ENCODE data around the gene BAHCC1. TPM values are rescaled to one million over a fixed set of nuclear protein-coding genes. Genes with fewer than 3 reads are reported as not detected.

BAHCC1 gene
- total and polyA plus RNA-seq, 2 donors (not counting 1 experiment from before 2014, with no cell fraction given), result 1.8 to 7.3 TPM

GRCh38 chr17:81380666-81381518, 14.4 kb upstream of the BAHCC1 start:
- Histone ChIP-seq H4K20me1 (ENCODE audit: control insufficient read depth, extremely low read depth, insufficient read depth, low read length) (no peaks in the 10 kb centered on the region), H3K4me1 (ENCODE audit: control insufficient read depth, extremely low read depth, insufficient read depth, low read length) (peaks cover 6% of the 10 kb centered on the region), H3K4me3 (replicated peaks in 1 of 4; ENCODE audit: control extremely low read depth in 1 of 4, insufficient read depth in 1 of 4, low read depth in 3 of 4, low read length in 4 of 4) (no peak overlapping the region), H3K9ac (ENCODE audit: insufficient read depth, low read length) (no peak overlapping the region), H3K36me3 (ENCODE audit: control insufficient read depth, insufficient read depth, low read length) (no peaks in the 10 kb centered on the region), H3K79me2 (ENCODE audit: control insufficient read depth, insufficient read depth, low read length) (no peaks in the 10 kb centered on the region), H3K27me3 (ENCODE audit: control insufficient read depth, insufficient read depth, low read length) (peaks cover 4% of the 10 kb centered on the region), H3K4me2 (ENCODE audit: extremely low read depth, insufficient read depth, low read length) (no peak overlapping the region), H3K27ac (ENCODE audit: insufficient read depth, low read length) (no peak overlapping the region), H3K9me3 (ENCODE audit: control insufficient read depth, insufficient read depth, low read depth, low read length) (no peaks in the 10 kb centered on the region), H2AFZ (ENCODE audit: low read length) (no peak overlapping the region)
- DNase-seq (ENCODE audit: low read depth in 2 of 2), result no peak
- TF ChIP-seq EZH2 (IDR thresholded peaks at IDR 0.05; ENCODE audit: low read length, missing control alignments) (no peak), CTCF (conservative IDR thresholded peaks at IDR 0.05 in 1 of 2, IDR thresholded peaks at IDR 0.05 in 1 of 2; ENCODE audit: low read depth in 1 of 2, low read length in 2 of 2) (no peak)

GRCh38 chr17:81381632-81382577, 13.4 kb upstream of the BAHCC1 start:
- no peak overlapping the region for H3K9ac ChIP-seq (ENCODE audit: insufficient read depth, low read length)
- H2AFZ ChIP-seq (ENCODE audit: low read length), result no peak overlapping the region
- H3K4me1 ChIP-seq (ENCODE audit: control insufficient read depth, extremely low read depth, insufficient read depth, low read length), result peaks cover 11% of the 10 kb centered on the region
- TF ChIP-seq CTCF (conservative IDR thresholded peaks at IDR 0.05 in 1 of 2, IDR thresholded peaks at IDR 0.05 in 1 of 2; ENCODE audit: low read depth in 1 of 2, low read length in 2 of 2) (no peak), EZH2 (IDR thresholded peaks at IDR 0.05; ENCODE audit: low read length, missing control alignments) (no peak)
- no peaks in the 10 kb centered on the region for H3K36me3 ChIP-seq (ENCODE audit: control insufficient read depth, insufficient read depth, low read length)
- peaks cover 4% of the 10 kb centered on the region for H3K27me3 ChIP-seq (ENCODE audit: control insufficient read depth, insufficient read depth, low read length)
- H4K20me1 ChIP-seq (ENCODE audit: control insufficient read depth, extremely low read depth, insufficient read depth, low read length), result no peaks in the 10 kb centered on the region
- no peak overlapping the region for H3K4me3 ChIP-seq (replicated peaks in 1 of 4; ENCODE audit: control extremely low read depth in 1 of 4, insufficient read depth in 1 of 4, low read depth in 3 of 4, low read length in 4 of 4)
- H3K79me2 ChIP-seq (ENCODE audit: control insufficient read depth, insufficient read depth, low read length), result no peaks in the 10 kb centered on the region
- no peak overlapping the region for H3K27ac ChIP-seq (ENCODE audit: insufficient read depth, low read length)
- no peak overlapping the region for H3K4me2 ChIP-seq (ENCODE audit: extremely low read depth, insufficient read depth, low read length)
- no peak for DNase-seq (ENCODE audit: low read depth in 2 of 2)
- H3K9me3 ChIP-seq (ENCODE audit: control insufficient read depth, insufficient read depth, low read depth, low read length), result no peaks in the 10 kb centered on the region

- no peak overlapping the region for H3K4me2 ChIP-seq (ENCODE audit: extremely low read depth, insufficient read depth, low read length)
- no peaks in the 10 kb centered on the region for H3K9me3 ChIP-seq (ENCODE audit: control insufficient read depth, insufficient read depth, low read depth, low read length)
- peaks cover 4% of the 10 kb centered on the region for H3K27me3 ChIP-seq (ENCODE audit: control insufficient read depth, insufficient read depth, low read length)
- no peak overlapping the region for H2AFZ ChIP-seq (ENCODE audit: low read length)
- no peak overlapping the region for H3K9ac ChIP-seq (ENCODE audit: insufficient read depth, low read length)
- no peak overlapping the region for H3K27ac ChIP-seq (ENCODE audit: insufficient read depth, low read length)
- no peaks in the 10 kb centered on the region for H4K20me1 ChIP-seq (ENCODE audit: control insufficient read depth, extremely low read depth, insufficient read depth, low read length)
- H3K36me3 ChIP-seq (ENCODE audit: control insufficient read depth, insufficient read depth, low read length), result no peaks in the 10 kb centered on the region
- no peak for DNase-seq (ENCODE audit: low read depth in 2 of 2)
- TF ChIP-seq CTCF (conservative IDR thresholded peaks at IDR 0.05 in 1 of 2, IDR thresholded peaks at IDR 0.05 in 1 of 2; ENCODE audit: low read depth in 1 of 2, low read length in 2 of 2) (no peak), EZH2 (IDR thresholded peaks at IDR 0.05; ENCODE audit: low read length, missing control alignments) (no peak)
- H3K4me1 ChIP-seq (ENCODE audit: control insufficient read depth, extremely low read depth, insufficient read depth, low read length), result peaks cover 11% of the 10 kb centered on the region
- H3K79me2 ChIP-seq (ENCODE audit: control insufficient read depth, insufficient read depth, low read length), result no peaks in the 10 kb centered on the region
- H3K4me3 ChIP-seq (replicated peaks in 1 of 4; ENCODE audit: control extremely low read depth in 1 of 4, insufficient read depth in 1 of 4, low read depth in 3 of 4, low read length in 4 of 4), result no peak overlapping the region
These were observed 12.4 kb upstream of the BAHCC1 start for GRCh38 chr17:81382851-81383250.
